HepG2 (cell line): ENCODE results near the gene SCAF4. TPM values are rescaled to one million over a fixed set of nuclear protein-coding genes. Genes with fewer than 3 reads are reported as not detected.

ENCODE experiments used
- ATAC-seq: fragments of 200-7000 bp; cut with Tn5 transposase; 3 replicates; pipeline ENCODE4 v1.9.1; 2020; ENCODE audit warnings: mild to moderate bottlenecking, moderate library complexity
- BruUV-seq: library from RNA; stranded (reverse); fragments of 400-500 nt; replicated peaks from 2 replicates; lab custom pipeline; 2021; lab: Mats Ljungman, UMichigan
- CTCF ChIA-PET: fragments of 300-600 bp; formaldehyde crosslinking; extraction: SDS; loops from one replicate; lab custom pipeline; 2021; ENCODE audit warnings: low total read pairs, inconsistent platforms, low intra/inter-chr PET ratio; lab: Yijun Ruan, JAX
- POLR2A ChIA-PET: fragments of 350-600 bp; sonication (Branson Sonifier 250); formaldehyde crosslinking; loops from one replicate; lab custom pipeline; 2020; ENCODE audit warnings: antibody characterized with exemption, inconsistent platforms; lab: Yijun Ruan, JAX
- DNase-seq: peaks from one replicate; pipeline ENCODE4 v3.0.0-alpha.2; 2015; ENCODE audit warnings: low spot score
- FAIRE-seq: peaks from 3 replicates; lab custom pipeline; 2011; peaks lifted over from hg19 to GRCh38; lab: Jason Lieb, UNC
- H2AFZ ChIP-seq: one replicate; pipeline ENCODE4 v1.6.1; 2011; ENCODE audit warnings: low read length, inconsistent platforms
- H3K27ac ChIP-seq: fragments of 300-600 bp; 3 replicates; pipeline ENCODE4 v1.8.0; 2011; ENCODE audit warnings: mixed run types, mild to moderate bottlenecking, mixed read lengths, low read length, inconsistent platforms; ENCODE audit not compliant: insufficient read depth; ENCODE audit errors: extremely low read length
- H3K27me3 ChIP-seq, 2 experiments: fragments of 200-600 bp in 1 of 2; 2 replicates in 1 of 2; 3 replicates in 1 of 2; pipeline versions ENCODE4 v1.6.0 to v1.8.0; 2011; ENCODE audit warnings: low read length in 2 of 2, mild to moderate bottlenecking in 2 of 2, moderate library complexity in 2 of 2, inconsistent platforms in 1 of 2; ENCODE audit not compliant: insufficient read depth in 2 of 2, control insufficient read depth in 1 of 2
- H3K36me3 ChIP-seq, 2 experiments: fragments of 200-600 bp in 1 of 2; replicated peaks in 1 of 2; 2 replicates in 1 of 2; 3 replicates in 1 of 2; pipeline versions ENCODE4 v1.5.1 to v1.8.0; 2011; ENCODE audit warnings: low read length in 2 of 2, inconsistent platforms in 1 of 2; ENCODE audit not compliant: insufficient read depth in 2 of 2, control insufficient read depth in 1 of 2
- H3K4me1 ChIP-seq: 2 replicates; pipeline ENCODE4 v1.5.1; 2012; ENCODE audit warnings: low read length, inconsistent platforms; ENCODE audit not compliant: insufficient read depth
- H3K4me2 ChIP-seq: 2 replicates; pipeline ENCODE4 v1.6.0; 2011; ENCODE audit warnings: low read depth, low read length, inconsistent platforms
- H3K4me3 ChIP-seq, 3 experiments: fragments of 200-600 bp in 1 of 3; sonication (generic), shearing (Covaris generic) in 1 of 3; replicated peaks in 1 of 3; 2 replicates each; pipeline ENCODE4 v1.5.1; 2011 to 2016; ENCODE audit warnings: low read length in 3 of 3, inconsistent platforms in 2 of 3, low read depth in 2 of 3, mild to moderate bottlenecking in 2 of 3, control low read depth in 1 of 3, mixed read lengths in 1 of 3; ENCODE audit not compliant: insufficient read depth in 1 of 3
- H3K79me2 ChIP-seq: one replicate; pipeline ENCODE4 v1.6.1; 2011; ENCODE audit warnings: low read length, inconsistent platforms; ENCODE audit not compliant: insufficient read depth
- H3K9ac ChIP-seq: 2 replicates; pipeline ENCODE4 v1.6.0; 2011; ENCODE audit warnings: mild to moderate bottlenecking, low read depth, low read length, inconsistent platforms; ENCODE audit not compliant: insufficient read depth
- H3K9me3 ChIP-seq: 2 replicates; pipeline ENCODE4 v1.5.1; 2012; ENCODE audit warnings: mild to moderate bottlenecking, low read length
- H4K20me1 ChIP-seq: 2 replicates; pipeline ENCODE4 v1.6.0; 2011; ENCODE audit warnings: inconsistent platforms, mild to moderate bottlenecking, low read length, moderate library complexity; ENCODE audit not compliant: insufficient read depth
- CTCF ChIP-seq: sonication (generic); formaldehyde crosslinking; IDR thresholded peaks from 2 replicates; pipeline ENCODE4 v1.5.0; 2020; ENCODE audit warnings: mild to moderate bottlenecking, missing genetic modification reagents, moderate library complexity
- DMAP1 ChIP-seq: IDR thresholded peaks from 2 replicates; pipeline ENCODE4 v1.6.1; 2016
- JDP2 ChIP-seq: sonication (generic); formaldehyde crosslinking; IDR thresholded peaks from 2 replicates; pipeline ENCODE4 v1.8.1; 2022; ENCODE audit warnings: missing genetic modification reagents, borderline replicate concordance
- LCORL ChIP-seq, 2 experiments: fragments of 450-650 bp in 1 of 2; sonication (generic) in 1 of 2; formaldehyde crosslinking in 1 of 2; IDR thresholded peaks; 2 replicates each; pipeline versions ENCODE4 v1.5.0 to v1.6.1; 2017 to 2020; ENCODE audit warnings: antibody characterized with exemption in 1 of 2, missing genetic modification reagents in 1 of 2
- NCOA2 ChIP-seq: sonication (generic); formaldehyde crosslinking; IDR thresholded peaks from 2 replicates; pipeline ENCODE4 v1.8.0; 2022; ENCODE audit warnings: inconsistent platforms
- NRL ChIP-seq: sonication (generic); formaldehyde crosslinking; IDR thresholded peaks from 2 replicates; pipeline ENCODE4 v1.5.0; 2020; ENCODE audit warnings: missing genetic modification reagents, mild to moderate bottlenecking, moderate library complexity, borderline replicate concordance
- PHF5A ChIP-seq: IDR thresholded peaks from one replicate; pipeline ENCODE4 v1.6.1; 2018; ENCODE audit warnings: low read depth, missing genetic modification reagents; ENCODE audit not compliant: unreplicated experiment
- REXO4 ChIP-seq: sonication (generic); formaldehyde crosslinking; IDR thresholded peaks from 2 replicates; pipeline ENCODE4 v1.8.0; 2022; ENCODE audit warnings: missing genetic modification reagents, mild to moderate bottlenecking, borderline replicate concordance
- SP5 ChIP-seq: IDR thresholded peaks from 2 replicates; pipeline ENCODE4 v1.6.1; 2016; ENCODE audit warnings: low read depth, borderline replicate concordance
- TAF1 ChIP-seq: sonication (generic); formaldehyde crosslinking; IDR thresholded peaks from 2 replicates; pipeline ENCODE4 v1.4.0; 2020; ENCODE audit warnings: missing genetic modification reagents
- ZC3H13 ChIP-seq: sonication (generic); formaldehyde crosslinking; IDR thresholded peaks from 2 replicates; pipeline ENCODE4 v1.8.1; 2023; ENCODE audit warnings: mild to moderate bottlenecking, missing genetic modification reagents, moderate library complexity
- ZFX ChIP-seq: sonication (generic); formaldehyde crosslinking; IDR thresholded peaks from 2 replicates; pipeline ENCODE4 v1.4.0; 2020; ENCODE audit warnings: mild to moderate bottlenecking, low read depth, missing genetic modification reagents, moderate library complexity
- ZNF263 ChIP-seq: sonication (generic); formaldehyde crosslinking; IDR thresholded peaks from 2 replicates; pipeline ENCODE4 v1.4.0; 2020; ENCODE audit warnings: missing genetic modification reagents
- ZNF512 ChIP-seq: sonication (generic); formaldehyde crosslinking; IDR thresholded peaks from 2 replicates; pipeline ENCODE4 v1.4.0; 2020; ENCODE audit warnings: mild to moderate bottlenecking, missing genetic modification reagents
- ZNF574 ChIP-seq: sonication (generic); formaldehyde crosslinking; IDR thresholded peaks from 2 replicates; pipeline ENCODE4 v1.4.0; 2020; ENCODE audit warnings: missing genetic modification reagents
- ZNF841 ChIP-seq: sonication (generic); formaldehyde crosslinking; IDR thresholded peaks from 2 replicates; pipeline ENCODE4 v1.8.1; 2023; ENCODE audit warnings: missing genetic modification reagents, borderline replicate concordance
- WGBS: methylation state at CpG from one replicate; pipeline ENCODE4 v1.1.6; 2017; ENCODE audit warnings: low lambda C conversion rate; 5-methylcytosine and 5-hydroxymethylcytosine counted together
- in situ Hi-C: cut with HindIII; loops from 2 replicates; pipeline ENCODE4 v1.10.0; 2017; ENCODE audit warnings: low pct_unique_long_range_greater_than_20kb; ENCODE audit not compliant: extremely low pct_ligation_motif_present
- intact Hi-C: fragments of 100-400 bp; cut with micrococcal nuclease; formaldehyde crosslinking; loops from one replicate; pipeline ENCODE4 v1.10.0; 2022; ENCODE audit not compliant: unreplicated experiment
- polyA plus RNA-seq, 8 experiments: library from polyadenylated mRNA; depleted of rRNA in 3 of 8; stranded (reverse) in 7 of 8; unstranded in 1 of 8; fragments of >200 nt; fragmentation: Illumina TruSeq in 4 of 8; extraction: Trizol in 4 of 8; gene quantifications; 2 replicates each; pipeline versions ENCODE4 v1.2.1 to v1.2.3, GENCODE V29; 2011 to 2016; ENCODE audit warnings: low read depth in 4 of 8, missing spikeins in 1 of 8, mixed read lengths in 1 of 8; ENCODE audit not compliant: insufficient read depth in 1 of 8
- total RNA-seq, 5 experiments: library from RNA; depleted of rRNA; stranded (reverse); fragments of >200 nt; fragmentation: Illumina TruSeq; extraction: Trizol; gene quantifications; 2 replicates each; pipeline ENCODE4 v1.2.3, GENCODE V29; 2016; ENCODE audit warnings: low read depth in 1 of 5

SCAF4 gene
- total and polyA plus RNA-seq, 2 of the 13 experiments (the other 11 are each of a cell fraction or from before 2014, with no cell fraction given), result 9.1 to 11.5 TPM

GRCh38 chr21:31732597-31733550 is 956 bp upstream of the SCAF4 start:
- Histone ChIP-seq H3K27me3 (no peaks in the 10 kb centered on the region; a peak in 1 of 5 replicates), H3K4me3 (peak overlapping the region; percentile 56 to 70 (median 68)), H3K79me2 (peaks cover 41% of the 10 kb centered on the region), H3K4me2 (peak overlapping the region; percentile 99), H4K20me1 (peaks cover 30% of the 10 kb centered on the region), H3K36me3 (no peaks in the 10 kb centered on the region; a peak in 1 of 5 replicates), H3K9ac (peak overlapping the region; percentile 73), H3K9me3 (no peaks in the 10 kb centered on the region), H2AFZ (peak overlapping the region; percentile 45), H3K27ac (peak overlapping the region; percentile 93), H3K4me1 (peaks cover 37% of the 10 kb centered on the region)
- TSS peak; percentile 84 for BruUV-seq
- FAIRE-seq, result peak; percentile 8
- DNase-seq, result peak; percentile 15
- CTCF ChIA-PET, result no interaction called here
- 25% methylated on average over 20 of the region's 20 CpGs for WGBS
- ATAC-seq, result peak; percentile 22
- intact Hi-C loops (loop anchor here (5.0 kb wide), 1 partner anchor 66 kb away; no protein-coding TSS in a partner anchor), in situ Hi-C loops (no loop called here)
- POLR2A ChIA-PET, result interaction anchor here (0.6 to 1.0 kb wide), 3 partner anchors 17 to 995 kb away, joined by 3 to 5 read pairs (median 3); partner anchors contain the start of gene SYNJ1
- TF ChIP-seq LCORL (IDR thresholded peaks at IDR 0.05), result no peak
- peak; percentile 2; the same call in 1 of the 2 replicates for TF ChIP-seq LCORL (CRISPR knock-in tag; IDR thresholded peaks at IDR 0.05)
- no peak; the same call in none of the 2 replicates for TF ChIP-seq ZFX (CRISPR knock-in tag)
- no peak for TF ChIP-seq NCOA2 (CRISPR knock-in tag)
- TF ChIP-seq CTCF (CRISPR knock-in tag), result 0 out of 2 replicates have a peak, but pooled peaks have one; percentile 2
- 0 out of 2 replicates have a peak, but pooled peaks have one; percentile 1 for TF ChIP-seq REXO4
- 0 out of 2 replicates have a peak, but pooled peaks have one; percentile 58 for TF ChIP-seq ZNF841 (CRISPR knock-in tag)
- TF ChIP-seq DMAP1 (CRISPR knock-in tag), result peak; percentile 10; the same call in 1 of the 2 replicates
- 0 out of 2 replicates have a peak, but pooled peaks have one; percentile 9 for TF ChIP-seq JDP2 (CRISPR knock-in tag)
- TF ChIP-seq NRL (CRISPR knock-in tag), result no peak; the same call in 1 of the 2 replicates
- TF ChIP-seq ZNF574 (CRISPR knock-in tag), result no peak
- TF ChIP-seq TAF1 (CRISPR knock-in tag), result 0 out of 2 replicates have a peak, but pooled peaks have one; percentile 4
- TF ChIP-seq ZNF263 (CRISPR knock-in tag), result peak; percentile 68
- TF ChIP-seq ZNF512, result 0 out of 2 replicates have a peak, but pooled peaks have one; percentile 37
- no peak for TF ChIP-seq PHF5A (CRISPR knock-in tag)
- TF ChIP-seq SP5 (CRISPR knock-in tag), result 0 out of 2 replicates have a peak, but pooled peaks have one; percentile 8
- peak; percentile 39; the same call in 1 of the 2 replicates for TF ChIP-seq ZC3H13 (CRISPR knock-in tag)
